ENCODE data around the gene ACOX1.

Gene ACOX1

DNA sequence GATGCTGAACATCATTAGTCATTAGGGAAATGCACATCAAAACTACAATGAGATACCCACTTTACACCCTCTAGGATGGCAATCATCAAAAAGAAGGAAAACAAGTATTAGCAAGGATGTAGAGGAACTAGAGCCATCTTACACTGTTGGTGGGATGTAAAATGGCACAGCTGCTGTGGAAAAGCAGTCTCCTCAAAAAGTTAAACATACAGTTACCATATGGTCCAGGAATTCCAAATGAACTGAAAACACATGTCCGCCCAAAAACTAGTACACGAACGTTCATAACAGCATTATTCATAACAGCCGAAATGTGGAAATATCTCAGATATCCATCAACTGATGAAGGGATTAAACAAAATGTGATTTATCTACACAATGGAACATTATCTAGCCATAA, 45.2 kb downstream of the ACOX1 start:
- DNase-seq (ENCODE audit: low read depth in 2 of 2) = no peak

DNA sequence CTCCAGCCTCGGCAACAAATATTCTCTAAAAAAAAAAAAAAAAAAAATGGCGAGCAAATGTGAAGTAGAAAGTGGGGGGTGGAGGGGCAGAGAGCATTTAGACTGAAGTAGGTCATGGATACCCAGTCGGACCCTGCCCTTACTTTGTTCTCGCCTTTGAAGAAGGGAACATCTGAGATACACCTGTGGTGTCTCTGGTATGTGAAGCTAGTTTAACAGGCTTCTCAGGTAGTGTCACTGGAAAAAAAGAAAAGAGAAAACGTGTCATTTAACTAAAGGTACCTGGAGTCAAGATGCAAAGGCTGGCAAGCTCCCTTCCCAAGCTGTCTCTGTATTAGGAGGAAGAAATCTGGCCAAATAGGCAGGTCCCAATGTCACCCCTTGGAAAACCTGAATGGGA, 46.1 kb downstream of the ACOX1 start:
- no peak for DNase-seq (ENCODE audit: low read depth in 2 of 2)

DNA sequence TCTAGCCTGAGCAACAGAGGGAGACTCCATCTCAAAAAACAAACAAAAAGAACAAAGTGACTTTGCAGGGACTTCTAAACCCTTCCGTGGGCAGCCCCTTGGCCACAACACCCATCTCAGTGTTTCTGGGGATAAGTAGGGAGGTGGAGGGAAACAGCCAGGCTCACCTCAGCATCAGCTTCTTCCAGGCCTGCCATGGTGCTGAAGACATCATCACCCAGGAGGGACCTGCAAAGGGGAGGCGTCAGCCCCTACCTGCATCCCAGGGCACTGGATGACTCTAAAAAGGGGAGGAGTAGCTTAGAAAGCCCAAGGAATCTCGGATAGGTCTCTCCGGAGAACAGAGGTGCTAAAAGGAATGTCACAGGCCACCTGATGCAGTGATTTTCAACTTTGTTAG, 47.9 kb downstream of the ACOX1 start:
- DNase-seq (ENCODE audit: low read depth in 2 of 2) = no peak

DNA sequence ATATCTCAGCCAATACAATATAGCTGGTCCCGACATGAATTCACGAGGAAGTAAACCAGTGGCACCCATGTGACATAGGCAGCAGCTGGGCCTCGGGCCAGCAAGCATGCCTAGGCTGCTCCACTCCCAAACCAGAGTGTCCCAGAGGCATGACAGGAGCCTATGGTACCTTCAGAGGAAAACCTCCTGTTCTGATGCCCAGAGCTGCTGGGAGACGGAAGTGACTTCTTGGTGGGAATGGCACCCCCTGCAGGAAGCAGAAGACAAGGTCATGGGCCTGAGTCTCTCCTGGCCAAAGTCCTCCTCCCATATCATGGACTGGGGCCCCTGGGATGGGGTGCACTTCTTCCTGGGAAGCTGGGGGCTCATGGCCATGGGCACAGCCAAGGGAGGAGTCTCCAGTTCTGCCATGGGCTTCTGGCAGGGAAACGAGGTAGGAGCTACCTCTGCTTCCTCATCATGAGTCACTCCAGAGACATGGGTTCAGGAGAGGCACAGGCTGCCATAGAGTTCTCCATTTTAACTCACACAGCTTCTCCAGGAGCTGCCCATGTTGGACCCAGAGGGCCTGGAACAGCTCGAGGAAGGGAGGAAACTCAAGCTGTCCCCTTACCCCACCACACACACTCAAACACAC, 51.6 kb downstream of the ACOX1 start:
- DNase-seq (ENCODE audit: low read depth in 2 of 2) = no peak

GRCh38 chr17:75926456-75926855, 52.5 kb downstream of the ACOX1 start:
- DNase-seq (ENCODE audit: low read depth in 2 of 2) = no peak

DNA sequence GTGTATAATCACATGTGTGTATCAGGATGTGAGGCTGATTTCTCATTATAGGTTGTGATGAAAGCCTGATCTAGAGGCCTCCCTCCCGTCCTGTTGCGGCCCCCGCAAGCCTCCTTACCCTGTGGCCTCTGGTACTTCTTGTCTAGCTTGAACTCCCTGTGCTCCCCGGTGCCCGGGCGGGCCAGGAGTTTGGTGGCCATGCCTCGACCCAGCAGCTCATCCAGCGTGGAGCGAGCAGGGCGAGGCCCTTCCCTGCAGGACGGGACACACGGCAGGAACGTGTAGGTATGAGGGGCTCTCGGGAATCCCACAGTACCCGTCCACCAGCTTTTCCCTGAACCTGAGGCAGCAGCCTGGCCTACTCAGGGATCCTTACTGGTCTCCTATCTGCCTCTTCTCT, 53.1 kb downstream of the ACOX1 start:
- DNase-seq (ENCODE audit: low read depth in 2 of 2) = no peak

- no peak for DNase-seq (ENCODE audit: low read depth in 2 of 2)
These were observed 53.9 kb downstream of the ACOX1 start for GRCh38 chr17:75925103-75925502.

- DNase-seq (ENCODE audit: low read depth in 2 of 2) = no peak
These were observed 55.7 kb downstream of the ACOX1 start for GRCh38 chr17:75922963-75923874.

- no peak for DNase-seq (ENCODE audit: low read depth in 2 of 2)
These were observed 56.6 kb downstream of the ACOX1 start for GRCh38 chr17:75922173-75922961.

GRCh38 chr17:75921596-75921995, 57.4 kb downstream of the ACOX1 start:
- DNase-seq (ENCODE audit: low read depth in 2 of 2) = no peak

DNA sequence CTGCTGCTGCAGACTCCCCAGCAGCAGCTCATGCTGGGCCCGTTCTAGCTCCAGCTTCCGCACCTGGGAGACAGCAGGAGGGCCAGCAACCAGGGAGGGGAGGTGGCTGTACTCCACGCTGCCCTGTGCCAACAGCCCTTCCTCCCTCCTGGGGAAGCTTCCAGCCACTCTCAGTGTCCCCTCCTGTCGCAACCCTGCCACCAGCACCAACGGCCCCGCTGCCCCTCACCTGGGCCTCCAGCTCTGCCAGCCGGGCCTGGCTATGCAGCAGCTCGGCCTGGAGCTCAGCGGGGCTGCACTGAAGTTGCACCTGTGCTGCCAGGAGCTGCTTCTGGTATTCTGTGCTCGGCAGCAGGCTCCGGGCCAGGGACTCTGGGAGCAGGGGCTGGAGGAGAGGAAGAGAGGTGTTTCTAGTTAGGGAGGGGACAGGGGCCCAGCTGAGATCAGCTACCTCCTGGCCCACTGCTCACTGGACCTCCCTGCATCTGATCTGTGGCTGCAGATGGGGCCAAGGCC, 58.9 kb downstream of the ACOX1 start:
- no peak for DNase-seq (ENCODE audit: low read depth in 2 of 2)

GRCh38 chr17:75919611-75920010, 59.4 kb downstream of the ACOX1 start:
- no peak for DNase-seq (ENCODE audit: low read depth in 2 of 2)

DNA sequence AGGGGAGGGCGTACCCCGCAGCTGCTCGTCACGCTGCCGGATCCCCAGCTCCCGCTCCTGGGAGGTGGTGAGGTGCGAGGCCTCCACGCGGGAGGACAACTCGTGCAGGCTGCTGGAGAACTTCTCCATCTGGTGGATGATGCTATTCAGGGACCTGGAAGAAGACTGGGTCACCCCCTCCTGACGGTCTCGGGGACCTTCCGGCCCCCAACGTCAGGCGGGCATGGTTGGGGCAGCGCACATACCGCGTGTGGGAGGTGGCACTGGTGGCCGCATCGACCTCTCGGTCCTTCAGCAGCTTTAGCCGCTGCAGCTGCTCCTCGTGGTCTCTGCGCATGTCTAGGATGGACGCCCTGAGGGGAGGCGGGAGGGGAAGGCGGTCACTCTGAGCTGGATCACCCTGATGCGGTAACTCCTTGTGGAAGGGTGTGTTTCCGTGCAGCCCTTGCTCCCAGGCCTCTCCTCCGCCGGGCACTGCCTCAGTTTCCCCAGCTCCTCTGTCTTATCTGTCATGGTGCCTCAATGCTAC, 61.0 kb downstream of the ACOX1 start:
- DNase-seq (ENCODE audit: low read depth in 2 of 2) = no peak

DNA sequence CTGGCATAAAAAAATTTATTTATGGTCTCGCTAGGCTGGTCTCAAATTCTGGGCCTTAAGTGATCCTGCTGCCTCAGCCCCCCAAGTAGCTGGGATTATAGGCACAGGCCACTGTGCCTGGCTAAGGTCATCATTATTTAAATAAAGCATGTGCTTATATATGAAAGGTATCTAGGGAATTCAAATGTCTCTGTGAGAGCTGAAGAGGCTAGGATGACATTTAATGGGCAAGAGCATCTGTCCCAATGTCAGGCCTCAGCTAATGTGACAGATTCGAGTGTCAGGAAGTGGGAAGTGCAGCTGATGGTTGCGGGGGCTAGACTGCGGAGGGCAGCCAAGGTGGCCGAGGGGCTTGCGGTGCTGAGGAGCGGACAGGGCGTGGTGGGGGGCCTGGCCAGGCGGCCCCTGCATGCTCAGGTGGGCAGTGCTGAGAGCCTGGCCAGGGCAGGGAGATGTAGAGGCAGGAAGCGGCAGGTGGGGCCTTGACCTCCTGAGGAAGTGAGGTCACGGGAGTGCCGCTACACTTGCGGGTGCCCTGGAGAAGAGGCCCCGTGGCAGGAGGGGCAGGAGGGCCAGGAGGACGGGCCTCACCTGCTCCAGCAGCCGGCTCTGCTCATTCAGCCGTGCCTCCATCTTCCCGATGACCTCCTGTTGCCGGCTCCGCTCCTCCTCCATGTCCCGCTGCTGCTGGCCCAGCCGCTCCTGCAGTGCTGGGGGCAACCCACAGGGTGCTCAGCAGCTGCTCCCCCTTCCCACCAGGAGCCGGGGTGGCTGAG, 61.6 kb downstream of the ACOX1 start:
- DNase-seq (ENCODE audit: low read depth in 2 of 2) = no peak

DNA sequence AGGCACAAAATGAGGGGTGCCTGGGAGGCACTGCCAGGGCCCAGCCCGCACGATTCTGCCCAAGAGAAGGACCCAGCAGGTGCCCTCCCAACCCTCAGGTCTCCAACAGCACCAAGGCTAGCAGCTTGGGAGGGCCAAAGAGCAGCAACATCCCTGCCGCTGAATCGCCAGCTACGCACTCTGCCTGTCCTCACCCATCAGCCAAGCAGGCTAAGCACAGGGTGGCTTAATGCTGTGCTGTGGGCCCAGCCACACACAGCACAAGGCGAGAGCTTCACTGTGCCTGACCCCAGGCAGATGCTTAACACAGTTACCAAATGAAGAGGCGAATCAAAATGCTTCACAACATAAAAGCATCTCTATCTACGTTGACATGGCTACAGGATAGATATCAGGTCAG, 63.7 kb downstream of the ACOX1 start:
- DNase-seq (ENCODE audit: low read depth in 2 of 2) = no peak

GRCh38 chr17:75914643-75915267, 64.2 kb downstream of the ACOX1 start:
- no peak for DNase-seq (ENCODE audit: low read depth in 2 of 2)

GRCh38 chr17:75913537-75914210, 65.3 kb downstream of the ACOX1 start:
- DNase-seq (ENCODE audit: low read depth in 2 of 2) = no peak

- DNase-seq (ENCODE audit: low read depth in 2 of 2) = no peak
These were observed 68.3 kb downstream of the ACOX1 start for GRCh38 chr17:75910699-75911098.

DNA sequence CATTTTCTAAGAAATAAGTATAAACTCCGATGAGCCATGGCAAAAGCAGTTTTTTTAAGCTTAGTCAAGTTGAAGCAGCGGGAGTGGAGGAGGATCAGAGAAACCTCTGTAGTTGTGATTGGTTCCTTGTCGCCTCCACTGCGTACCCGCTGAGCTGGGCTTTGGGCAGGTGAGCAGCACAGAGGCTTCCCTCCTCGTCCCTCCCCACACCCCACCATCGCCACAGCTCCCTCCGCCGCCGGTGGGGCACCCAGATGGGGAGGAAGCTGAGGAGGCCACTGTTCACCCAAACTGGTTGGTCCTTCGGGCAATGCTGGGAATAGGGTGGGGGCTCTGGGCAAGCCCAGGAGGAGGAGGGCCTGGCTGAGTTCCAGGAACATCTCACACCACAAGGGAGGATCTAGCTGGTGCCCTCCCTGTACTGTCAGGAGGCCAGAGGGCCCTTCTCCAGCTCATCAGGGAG, 69.1 kb downstream of the ACOX1 start:
- no peak for DNase-seq (ENCODE audit: low read depth in 2 of 2)
